ENCODE results near the gene SLC22A15.
A peak's percentile ranks its signal among the peaks of the same experiment; 100 is the strongest.

Gene SLC22A15

DNA sequence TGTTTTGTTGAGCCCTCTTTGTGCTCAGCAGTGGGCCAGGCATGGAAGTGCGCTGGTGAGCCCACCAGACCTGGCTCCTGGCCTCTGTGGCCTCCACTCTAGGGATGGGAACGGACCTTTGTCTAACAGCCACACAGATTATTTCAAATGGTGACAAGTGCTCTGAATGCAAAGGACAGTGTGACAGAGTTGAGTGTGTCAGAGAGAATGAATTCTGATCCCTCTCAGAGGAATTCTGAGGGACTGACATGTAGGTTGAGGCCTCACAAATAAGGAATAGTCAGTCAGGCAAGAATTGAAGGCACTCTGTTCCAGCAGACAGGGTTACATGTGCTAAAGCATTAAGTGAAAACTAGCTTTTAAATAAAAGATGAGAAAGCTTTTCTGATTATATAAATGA is 123.6 kb downstream of the SLC22A15 start:
- DNase-seq (ENCODE audit: low spot score): no peak

DNA sequence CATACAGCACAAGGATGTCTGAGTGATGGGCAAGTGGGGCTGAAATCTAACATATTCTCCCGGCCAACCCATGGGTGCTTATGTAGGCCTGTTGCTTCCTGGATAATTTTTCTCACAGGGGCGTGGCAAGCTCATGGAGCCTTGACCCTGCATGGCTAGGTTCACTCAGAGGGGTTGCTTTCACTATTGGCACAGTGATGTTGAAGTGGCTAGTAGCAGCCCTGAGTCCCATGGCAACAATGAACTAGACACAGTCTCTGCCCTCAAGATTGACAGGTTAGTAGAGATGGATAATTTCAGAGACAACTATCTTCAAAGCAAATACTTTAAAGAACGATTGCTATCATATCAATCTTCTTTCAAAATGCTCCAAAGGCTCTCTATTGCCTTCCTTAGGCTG is 128.4 kb downstream of the SLC22A15 start:
- DNase-seq (ENCODE audit: low spot score): no peak

DNA sequence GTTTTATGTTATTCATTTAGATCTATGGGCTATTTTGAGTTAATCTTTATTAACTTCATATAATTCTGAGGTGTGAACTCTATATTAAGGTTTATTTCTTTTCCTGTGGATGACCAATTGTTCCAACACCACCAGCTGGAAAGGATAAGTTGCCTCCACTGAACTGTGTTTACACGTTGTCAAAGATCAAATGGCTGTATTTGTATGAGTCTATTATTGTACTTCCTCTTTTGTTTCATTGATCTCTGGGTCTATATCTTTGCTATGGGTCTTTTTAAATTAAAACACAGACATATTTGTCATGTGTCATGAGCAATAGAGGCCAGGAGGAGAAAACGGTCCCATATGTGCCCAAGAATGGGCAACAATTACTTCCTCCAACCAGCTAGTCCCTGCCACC is 129.7 kb downstream of the SLC22A15 start:
- no peak for DNase-seq (ENCODE audit: low spot score)

DNA sequence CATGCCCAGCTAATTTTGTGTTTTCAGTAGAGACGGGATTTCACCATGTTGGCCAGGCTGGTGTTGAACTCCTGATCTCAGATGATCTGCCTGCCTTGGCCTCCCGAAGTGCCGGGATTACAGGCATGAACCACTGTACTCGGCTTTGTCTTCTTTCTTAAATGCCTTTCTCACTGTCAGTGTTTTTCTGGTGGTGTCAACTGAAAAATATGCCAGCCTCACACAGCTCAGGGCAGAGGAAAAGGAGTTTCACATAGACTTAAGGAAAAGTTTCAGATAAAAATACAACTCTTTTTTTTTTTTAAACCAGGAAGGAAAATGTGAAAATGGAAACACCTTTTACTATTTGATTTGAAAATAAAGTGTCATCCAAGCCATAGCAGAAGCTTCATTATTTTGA is 130.3 kb downstream of the SLC22A15 start:
- no peak for DNase-seq (ENCODE audit: low spot score)

DNA sequence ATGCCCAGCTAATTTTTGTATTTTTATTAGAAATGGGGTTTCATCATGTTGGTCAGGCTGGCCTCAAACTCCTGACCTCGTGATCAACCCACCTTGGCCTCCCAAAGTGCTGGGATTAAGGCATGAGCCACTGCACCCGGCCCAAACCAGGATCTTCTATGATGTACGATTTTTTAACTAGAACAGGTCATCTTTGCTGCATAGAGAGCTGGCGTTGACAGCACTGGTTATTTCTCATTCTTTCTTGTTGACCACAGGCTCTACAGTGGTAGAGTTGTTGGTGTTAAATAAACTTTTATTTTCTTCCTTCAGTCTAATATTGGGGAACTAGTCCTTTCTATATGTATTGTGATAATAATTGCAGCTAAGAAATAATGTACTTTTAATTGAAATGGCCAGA is 131.1 kb downstream of the SLC22A15 start:
- no peak for DNase-seq (ENCODE audit: low spot score)

DNA sequence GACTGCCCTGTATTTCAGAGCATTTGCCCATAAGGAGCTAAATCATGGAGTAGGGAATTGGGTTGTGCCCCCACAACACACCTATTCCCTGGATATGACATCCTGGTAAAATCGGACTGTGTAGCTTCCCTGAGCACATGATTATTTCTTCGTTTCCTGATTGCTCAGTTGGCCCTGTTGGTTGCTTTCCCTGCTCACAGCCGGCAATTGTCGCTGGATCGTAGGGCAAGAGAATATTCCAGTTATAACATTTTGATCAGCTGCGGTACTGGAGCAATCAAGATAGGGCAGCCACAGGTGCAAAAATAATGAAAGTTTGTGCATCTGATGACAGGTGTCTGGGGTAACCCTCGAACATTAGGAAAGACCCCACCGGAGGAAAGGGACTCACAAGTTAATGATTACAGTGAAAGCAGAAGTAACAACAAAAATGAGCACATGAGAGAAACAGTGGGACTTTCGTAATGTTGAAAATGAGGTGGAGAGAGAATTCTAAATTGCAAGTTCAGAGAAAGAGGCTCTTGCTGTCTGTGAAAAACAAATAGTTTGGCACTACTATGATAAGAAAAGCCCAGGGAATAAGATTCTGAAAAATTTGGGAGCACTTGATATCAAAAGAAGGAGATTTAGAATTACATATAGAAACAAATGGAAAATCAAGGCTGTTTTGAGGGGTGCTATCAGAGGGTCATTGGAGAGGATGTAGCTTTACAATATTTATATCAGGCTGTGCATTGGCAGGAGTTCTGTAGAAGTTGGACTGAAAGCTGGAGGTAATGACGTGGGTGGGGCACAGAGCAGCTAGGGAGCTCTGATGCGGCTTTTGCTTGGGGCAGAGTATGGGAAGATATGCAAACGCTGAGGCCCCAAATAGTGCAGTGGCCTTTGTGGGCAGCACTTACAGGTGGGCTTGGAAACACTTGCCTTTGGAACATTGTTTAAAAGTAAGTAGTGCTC is 134.5 kb downstream of the SLC22A15 start, which contains the start of gene MAB21L3:
TSS of gene MAB21L3 (plus strand) at position 833 of the 957 bp plus-strand sequence. CDS start 1,217 bp downstream, outside the sequence.
- DNase-seq (ENCODE audit: low spot score): no peak

DNA sequence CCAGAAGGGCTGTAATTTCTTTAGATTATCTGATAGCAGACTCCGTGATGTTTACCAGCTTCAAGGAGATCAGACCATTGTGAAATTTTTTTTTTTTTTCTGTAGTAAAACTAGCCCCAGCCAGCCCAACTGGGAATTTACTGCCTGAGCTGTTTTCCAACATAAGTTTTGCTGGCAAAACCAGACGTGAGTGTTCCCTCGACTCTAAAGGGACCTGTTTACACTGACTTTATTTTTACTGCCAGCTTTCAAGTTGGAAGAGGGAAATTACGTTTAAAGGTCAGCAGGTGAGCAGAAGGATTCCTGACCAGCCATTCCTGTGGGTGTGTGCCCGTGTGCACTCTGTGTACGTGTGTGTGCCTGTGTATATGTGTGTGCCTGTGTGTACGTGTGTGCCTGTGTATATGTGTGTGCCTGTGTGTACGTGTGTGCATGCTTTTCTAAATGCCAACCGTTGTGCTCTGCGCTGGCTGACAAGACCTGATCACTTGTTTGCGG is 135.3 kb downstream of the SLC22A15 start:
- no peak for DNase-seq (ENCODE audit: low spot score)

DNA sequence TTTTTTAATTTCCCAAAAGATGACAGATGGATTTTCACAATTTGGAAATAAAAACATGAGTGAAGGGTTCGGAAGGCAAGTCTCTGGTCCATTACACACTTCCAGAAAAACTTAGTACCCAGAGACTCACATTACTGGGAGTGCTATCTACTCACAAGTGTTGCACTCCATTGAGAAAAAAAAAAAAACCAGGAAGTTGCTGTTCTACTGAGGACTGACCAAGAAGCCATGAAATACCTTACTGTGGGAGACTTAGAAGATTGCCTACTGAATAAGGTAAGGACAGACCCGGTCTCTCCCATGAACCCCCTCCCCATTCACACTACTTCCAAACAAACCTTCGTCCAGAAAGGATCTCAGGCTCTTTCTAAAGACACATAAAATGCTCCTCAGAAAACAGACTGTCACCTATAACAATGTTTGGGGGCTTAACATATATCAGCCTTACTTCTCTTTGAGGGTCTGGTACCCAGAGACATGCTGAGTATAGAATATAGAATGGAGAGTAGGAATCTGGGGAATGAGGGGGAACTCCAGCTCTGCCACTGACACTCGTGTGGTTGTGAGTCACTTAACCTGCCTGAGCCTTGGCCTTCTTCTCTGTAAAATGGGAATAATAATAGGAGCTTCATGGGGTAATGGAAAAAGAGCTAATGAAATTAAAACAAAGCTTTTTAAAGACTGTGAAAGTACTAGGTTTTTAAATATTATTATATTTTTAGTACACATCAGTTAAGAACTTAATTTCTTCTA is 136.3 kb downstream of the SLC22A15 start:
- DNase-seq (ENCODE audit: low spot score): no peak

DNA sequence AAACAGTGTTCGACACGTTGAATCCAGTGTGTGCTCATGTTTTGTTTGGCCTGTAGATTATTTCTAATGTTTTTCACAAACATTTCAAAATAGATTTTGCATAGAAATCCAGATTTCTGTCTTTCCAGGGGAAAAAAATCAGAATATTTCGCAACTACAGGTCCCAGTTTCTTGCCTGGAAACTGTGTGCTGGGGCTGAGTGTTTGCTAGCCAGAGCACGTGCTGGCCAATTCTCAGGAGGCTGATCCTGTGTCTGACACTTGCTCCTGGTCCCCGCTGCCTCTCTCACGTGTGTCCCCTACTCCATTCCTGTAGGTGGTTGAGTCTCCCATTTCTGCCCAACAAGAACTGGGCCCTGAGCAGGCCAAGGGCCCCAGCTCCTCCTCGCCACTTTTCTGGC is 137.3 kb downstream of the SLC22A15 start:
- DNase-seq (ENCODE audit: low spot score): no peak

DNA sequence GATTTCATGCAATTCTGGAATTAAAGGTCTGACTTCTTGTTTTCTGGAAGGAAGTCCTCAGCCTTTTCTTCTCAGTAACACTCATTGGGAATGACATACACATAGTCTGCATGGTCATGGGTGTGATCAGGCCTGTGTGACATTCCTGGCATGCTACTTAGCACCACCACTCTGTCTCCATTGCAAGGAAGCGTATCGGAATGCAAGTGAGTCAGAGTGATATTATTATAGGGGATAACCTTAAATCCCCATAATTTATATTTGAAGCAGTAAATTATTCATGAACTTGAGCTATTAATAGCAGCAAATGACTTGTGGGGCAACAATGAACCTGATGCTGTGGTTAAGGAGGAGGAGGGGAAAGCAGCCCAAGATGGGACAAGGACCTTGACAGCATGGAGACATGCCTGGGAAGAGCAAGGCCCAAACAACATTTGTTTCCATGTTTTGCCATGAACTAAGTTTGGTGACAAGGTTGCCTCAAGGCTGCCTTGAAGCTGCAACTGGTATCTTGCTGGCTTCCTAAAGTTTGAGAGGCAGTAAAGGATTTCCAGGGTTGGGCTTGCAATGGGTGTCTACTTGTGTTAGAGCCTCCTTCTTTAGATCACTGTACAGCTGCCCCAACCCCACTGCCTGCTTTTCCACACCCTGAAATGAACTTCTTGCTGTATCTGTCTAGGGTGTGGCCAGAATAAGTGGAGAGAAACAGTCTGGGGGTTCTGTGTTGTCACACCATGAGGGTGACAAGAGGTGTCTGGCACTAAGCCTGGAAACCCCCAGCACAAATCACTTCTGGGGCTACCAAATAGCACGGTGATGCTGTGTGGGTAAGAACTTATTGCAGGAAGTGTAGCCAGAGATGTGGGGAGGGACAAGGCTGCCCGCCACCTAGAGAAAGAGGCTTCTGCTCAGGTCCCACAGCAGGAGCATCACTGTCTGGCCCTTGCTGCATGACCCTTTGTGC is 139.4 kb downstream of the SLC22A15 start:
- peak; percentile 12 for DNase-seq (ENCODE audit: low spot score)

DNA sequence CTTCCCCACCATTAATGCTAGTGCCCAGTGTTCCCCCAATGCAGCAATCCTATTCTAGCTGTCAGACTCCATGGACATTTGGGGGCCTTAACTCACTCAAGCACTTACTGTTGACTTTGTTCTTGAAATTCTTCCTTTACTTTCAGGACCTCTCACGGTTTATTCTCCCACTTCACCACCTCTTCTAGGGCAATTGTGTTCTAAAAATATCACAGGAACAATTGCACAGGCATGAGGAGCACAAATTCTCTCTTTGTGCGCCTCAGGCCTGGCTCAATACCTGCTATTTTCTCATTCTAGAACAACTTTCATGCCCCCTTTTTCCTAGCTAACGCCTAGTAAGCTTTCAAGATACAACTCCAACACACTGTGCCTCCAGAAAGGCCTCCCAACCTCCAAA is 142.2 kb downstream of the SLC22A15 start:
- DNase-seq (ENCODE audit: low spot score): no peak
